Calu3 (cell line): ENCODE results near the gene LKAAEAR1. TPM values are rescaled to one million over a fixed set of nuclear protein-coding genes. Genes with fewer than 3 reads are reported as not detected.

Experiments
- BruUV-seq: library from RNA; stranded (reverse); fragments of 400-500 nt; replicated peaks from 2 replicates; lab custom pipeline; 2021; lab: Mats Ljungman, UMichigan
- CTCF ChIA-PET: fragments of 300-600 bp; sonication (Branson Sonifier 250); formaldehyde crosslinking; loops from one replicate; lab custom pipeline; 2022; ENCODE audit warnings: antibody characterized with exemption; lab: Charles Lee
- DNase-seq: peaks from one replicate; pipeline ENCODE4 v3.0.0; 2022
- H3K27ac Mint-ChIP-seq: one replicate; pipeline ENCODE4 v1.8.0; 2022; ENCODE audit warnings: mixed read lengths; ENCODE audit not compliant: unreplicated experiment
- H3K27me3 Mint-ChIP-seq: one replicate; pipeline ENCODE4 v1.8.0; 2022; ENCODE audit warnings: mixed read lengths; ENCODE audit not compliant: unreplicated experiment
- H3K36me3 Mint-ChIP-seq: one replicate; pipeline ENCODE4 v1.8.0; 2022; ENCODE audit warnings: mild to moderate bottlenecking, moderate library complexity, mixed read lengths; ENCODE audit not compliant: insufficient read depth, unreplicated experiment
- H3K4me1 Mint-ChIP-seq: one replicate; pipeline ENCODE4 v1.8.0; 2022; ENCODE audit warnings: mild to moderate bottlenecking, low read depth, mixed read lengths; ENCODE audit not compliant: unreplicated experiment
- H3K4me3 Mint-ChIP-seq: one replicate; pipeline ENCODE4 v1.8.0; 2022; ENCODE audit warnings: mild to moderate bottlenecking, low read depth, moderate library complexity, mixed read lengths; ENCODE audit not compliant: unreplicated experiment
- H3K9me3 Mint-ChIP-seq: one replicate; pipeline ENCODE4 v1.8.0; 2022; ENCODE audit warnings: low read depth, mixed read lengths; ENCODE audit not compliant: unreplicated experiment
- intact Hi-C: fragments of 100-400 bp; cut with micrococcal nuclease; formaldehyde crosslinking; loops from one replicate; pipeline ENCODE4 v1.10.0; 2022; ENCODE audit not compliant: unreplicated experiment
- total RNA-seq: library from RNA; stranded (reverse); gene quantifications from 2 replicates; pipeline ENCODE4 v1.2.3, GENCODE V29; 2022
- TF ChIP-seq, protein P1 (sequence below): fragments of 200-600 bp; IDR thresholded peaks from one replicate; pipeline ENCODE4 v1.8.0; 2022; ENCODE audit warnings: antibody characterized with exemption; ENCODE audit not compliant: unreplicated experiment

LKAAEAR1 gene
- total RNA-seq, 1 experiment from 2014 or later: not detected

GRCh38 chr20:64036346-64037198 lies 47.6 kb downstream of the LKAAEAR1 start:
- peaks cover 6% of the 10 kb centered on the region for H3K4me1 Mint-ChIP-seq
- H3K27ac Mint-ChIP-seq: no peak overlapping the region
- TF ChIP-seq, protein P1, sequence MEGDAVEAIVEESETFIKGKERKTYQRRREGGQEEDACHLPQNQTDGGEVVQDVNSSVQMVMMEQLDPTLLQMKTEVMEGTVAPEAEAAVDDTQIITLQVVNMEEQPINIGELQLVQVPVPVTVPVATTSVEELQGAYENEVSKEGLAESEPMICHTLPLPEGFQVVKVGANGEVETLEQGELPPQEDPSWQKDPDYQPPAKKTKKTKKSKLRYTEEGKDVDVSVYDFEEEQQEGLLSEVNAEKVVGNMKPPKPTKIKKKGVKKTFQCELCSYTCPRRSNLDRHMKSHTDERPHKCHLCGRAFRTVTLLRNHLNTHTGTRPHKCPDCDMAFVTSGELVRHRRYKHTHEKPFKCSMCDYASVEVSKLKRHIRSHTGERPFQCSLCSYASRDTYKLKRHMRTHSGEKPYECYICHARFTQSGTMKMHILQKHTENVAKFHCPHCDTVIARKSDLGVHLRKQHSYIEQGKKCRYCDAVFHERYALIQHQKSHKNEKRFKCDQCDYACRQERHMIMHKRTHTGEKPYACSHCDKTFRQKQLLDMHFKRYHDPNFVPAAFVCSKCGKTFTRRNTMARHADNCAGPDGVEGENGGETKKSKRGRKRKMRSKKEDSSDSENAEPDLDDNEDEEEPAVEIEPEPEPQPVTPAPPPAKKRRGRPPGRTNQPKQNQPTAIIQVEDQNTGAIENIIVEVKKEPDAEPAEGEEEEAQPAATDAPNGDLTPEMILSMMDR: no peak
- H3K9me3 Mint-ChIP-seq: no peaks in the 10 kb centered on the region
- CTCF ChIA-PET: interaction anchor here (0.8 to 1.4 kb wide), 2 partner anchors 55 to 499 kb away, joined by 3 to 4 read pairs; partner anchors contain the start of gene PTK6
- intact Hi-C loops: loop anchor here (5.0 kb wide), 1 partner anchor 86 kb away; no protein-coding TSS in a partner anchor
- H3K4me3 Mint-ChIP-seq: no peak overlapping the region
- no peak for DNase-seq
- no TSS peak for BruUV-seq
- H3K36me3 Mint-ChIP-seq: peaks cover 77% of the 10 kb centered on the region
- H3K27me3 Mint-ChIP-seq: peaks cover 32% of the 10 kb centered on the region

GRCh38 chr20:64035933-64036345 lies 48.3 kb downstream of the LKAAEAR1 start, which contains the start of gene C20orf204:
C20orf204 (plus strand) TSS chr20:64036182; CDS start chr20:64036324, 142 bp downstream.
- Mint-ChIP-seq H3K27me3 (peaks cover 26% of the 10 kb centered on the region), H3K9me3 (no peaks in the 10 kb centered on the region), H3K27ac (no peak within 1 kb of the TSS), H3K36me3 (peaks cover 83% of the 10 kb centered on the region), H3K4me1 (peaks cover 6% of the 10 kb centered on the region), H3K4me3 (no peak within 1 kb of the TSS)
- BruUV-seq: no TSS peak
- CTCF ChIA-PET: interaction anchor here (0.8 kb wide), 1 partner anchor 498 kb away, joined by 3 read pairs; the partner anchor contains the start of gene PTK6
- DNase-seq: no peak
- intact Hi-C loops: loop anchor here (5.0 kb wide), 1 partner anchor 86 kb away; no protein-coding TSS in a partner anchor
- TF ChIP-seq, protein P1: no peak

DNA sequence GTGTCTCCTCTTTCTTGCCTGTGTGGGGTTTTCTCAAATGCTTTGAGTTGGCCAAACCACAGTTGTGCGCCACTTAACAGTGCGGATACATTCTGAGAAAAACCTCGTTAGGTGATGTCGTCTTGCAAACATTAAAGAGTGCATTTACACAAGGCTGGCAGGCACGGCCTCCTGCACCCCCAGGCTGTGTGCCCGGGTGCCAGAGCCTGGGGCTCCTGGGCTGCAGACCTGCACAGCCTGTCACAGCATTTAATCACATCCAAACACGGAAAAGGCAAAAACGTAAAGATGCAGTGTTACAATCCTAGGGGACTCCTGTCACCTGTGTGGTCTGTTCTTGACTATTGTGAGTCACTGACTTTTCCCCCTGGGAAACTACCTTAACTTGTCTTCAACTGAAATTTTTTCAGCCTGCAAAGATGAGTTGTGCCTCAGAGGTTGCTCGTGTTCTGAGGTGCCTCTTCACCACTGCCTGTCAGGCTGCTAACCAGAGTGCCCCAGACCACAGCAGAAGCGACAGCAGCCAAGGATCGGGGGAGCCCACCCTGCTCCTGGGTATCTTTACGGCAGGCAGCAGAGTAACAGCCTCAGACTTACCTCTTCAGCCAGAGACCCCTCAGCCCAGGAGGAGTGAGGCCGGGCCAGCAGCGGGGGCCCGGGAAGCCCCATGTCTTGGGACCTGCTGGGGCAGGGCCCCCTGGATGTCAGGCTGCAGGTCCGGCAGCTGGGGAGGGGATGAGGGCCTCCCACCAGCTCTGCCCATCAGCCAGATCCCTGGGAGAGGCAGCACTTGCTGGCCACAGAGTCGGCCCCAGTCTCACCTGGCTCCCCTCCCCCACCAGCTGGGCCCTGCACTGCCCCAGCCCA lies 48.9 kb downstream of the LKAAEAR1 start:
- no peaks in the 10 kb centered on the region for H3K9me3 Mint-ChIP-seq
- peaks cover 19% of the 10 kb centered on the region for H3K27me3 Mint-ChIP-seq
- DNase-seq: no peak
- no peak overlapping the region for H3K4me3 Mint-ChIP-seq
- no peak overlapping the region for H3K27ac Mint-ChIP-seq
- no TSS peak for BruUV-seq
- CTCF ChIA-PET: no interaction called here
- H3K4me1 Mint-ChIP-seq: peaks cover 6% of the 10 kb centered on the region
- TF ChIP-seq, protein P1: no peak
- peaks cover 85% of the 10 kb centered on the region for H3K36me3 Mint-ChIP-seq
- intact Hi-C loops: loop anchor here (5.0 kb wide), 1 partner anchor 87 kb away; no protein-coding TSS in a partner anchor

GRCh38 chr20:64033981-64034493 lies 50.2 kb downstream of the LKAAEAR1 start:
- intact Hi-C loops: no loop called here
- Mint-ChIP-seq H3K4me1 (peaks cover 6% of the 10 kb centered on the region), H3K9me3 (no peaks in the 10 kb centered on the region), H3K36me3 (peaks cover 92% of the 10 kb centered on the region), H3K27me3 (peaks cover 9% of the 10 kb centered on the region), H3K27ac (peak overlapping the region; percentile 12), H3K4me3 (no peak overlapping the region)
- CTCF ChIA-PET: no interaction called here
- DNase-seq: no peak
- BruUV-seq: no TSS peak
- TF ChIP-seq, protein P1: no peak
